Cerebellar cortex (tissue), 1 donor: ENCODE measurements around the gene UFD1.

Experiments
- DNase-seq: peaks from one replicate; pipeline ENCODE4 v3.0.0-alpha.2; 2015; ENCODE audit warnings: low spot score

UFD1 gene

DNA sequence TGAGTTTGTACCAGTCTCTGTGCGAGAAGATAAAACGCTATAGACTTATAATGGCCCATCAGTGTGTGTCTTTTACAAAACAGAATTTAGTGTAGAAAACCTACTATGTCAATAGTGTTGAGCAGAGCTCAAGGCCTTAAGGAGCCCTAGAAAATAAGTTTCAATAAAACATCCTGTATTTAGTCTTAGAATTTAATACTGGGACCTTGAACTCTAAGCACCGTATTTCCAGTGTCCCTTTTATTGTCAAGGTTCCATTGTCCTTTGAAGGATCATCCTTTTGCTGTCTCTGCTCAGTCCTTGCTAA lies 17.3 kb upstream of the UFD1 start:
- DNase-seq: no peak

DNA sequence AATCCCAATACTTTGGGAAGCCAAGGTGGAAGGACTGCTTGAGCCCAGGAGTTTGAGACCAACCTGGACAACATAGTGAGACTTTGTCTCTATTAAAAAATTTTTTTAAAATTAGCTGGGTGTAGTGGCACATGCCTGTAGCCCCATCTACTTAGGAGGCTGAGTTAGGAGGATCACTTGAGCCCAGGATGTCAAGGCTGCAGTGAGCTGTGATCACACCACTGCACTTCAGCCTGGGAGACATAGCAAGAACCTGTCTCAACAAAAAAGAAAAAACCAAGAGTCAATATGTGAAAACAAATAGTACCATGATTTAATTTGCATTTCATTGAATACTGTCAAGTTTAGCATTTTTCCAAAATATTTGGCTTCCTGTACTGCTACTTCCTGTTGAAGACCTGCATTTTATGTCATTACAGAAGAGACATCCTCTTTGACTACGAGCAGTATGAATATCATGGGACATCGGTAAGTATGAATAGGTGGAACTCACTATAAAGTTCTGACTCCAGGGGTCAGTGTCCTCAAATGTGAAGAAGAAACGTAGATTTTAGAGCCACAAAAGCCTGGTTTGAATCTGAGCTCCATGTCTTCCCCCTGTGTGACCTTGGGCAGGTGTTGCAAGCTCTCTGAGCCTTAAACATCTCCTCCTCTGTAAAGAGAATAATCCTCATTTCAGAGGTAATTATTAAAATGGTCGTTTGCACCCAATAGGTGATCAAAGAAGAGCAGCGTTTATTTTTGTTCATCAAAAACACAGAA lies 16.8 kb upstream of the UFD1 start:
- peak; percentile 16 for DNase-seq

GRCh38 chr22:19494676-19495173 lies 15.7 kb upstream of the UFD1 start:
- no peak for DNase-seq

GRCh38 chr22:19494001-19494560 lies 15.1 kb upstream of the UFD1 start:
- DNase-seq: no peak

DNA sequence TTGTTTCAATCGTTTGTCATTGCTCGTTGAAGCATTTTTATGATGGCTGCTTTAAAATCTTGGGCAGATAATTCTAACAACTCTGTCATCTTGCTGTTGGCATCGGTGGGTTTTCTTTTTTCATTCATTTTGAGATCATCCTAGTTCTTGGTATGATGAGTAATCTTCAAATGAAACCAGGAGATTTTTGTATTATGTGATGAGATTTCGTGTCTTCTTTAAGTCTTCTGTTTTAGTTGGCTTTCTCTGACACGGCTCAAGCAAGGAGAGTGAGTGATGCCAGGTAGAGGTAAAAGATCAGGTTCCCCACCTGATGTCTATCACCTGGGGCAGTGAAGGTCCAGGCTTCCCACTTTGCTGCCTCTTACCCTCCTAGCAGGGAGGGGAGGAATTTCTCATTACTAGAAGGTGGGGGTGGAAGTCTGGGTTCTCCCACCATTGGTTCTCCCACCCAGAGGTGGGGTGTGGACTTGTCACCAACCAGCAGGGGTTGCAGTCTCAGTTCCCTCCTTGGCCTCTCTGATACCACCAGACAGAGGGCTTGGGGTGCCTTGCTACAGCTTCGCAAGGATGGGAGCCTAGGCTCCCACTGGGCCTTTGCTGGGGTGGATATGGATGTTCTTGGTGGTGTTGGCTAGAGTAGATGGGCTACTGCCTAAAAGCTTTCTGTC lies 13.6 kb upstream of the UFD1 start:
- DNase-seq: no peak

DNA sequence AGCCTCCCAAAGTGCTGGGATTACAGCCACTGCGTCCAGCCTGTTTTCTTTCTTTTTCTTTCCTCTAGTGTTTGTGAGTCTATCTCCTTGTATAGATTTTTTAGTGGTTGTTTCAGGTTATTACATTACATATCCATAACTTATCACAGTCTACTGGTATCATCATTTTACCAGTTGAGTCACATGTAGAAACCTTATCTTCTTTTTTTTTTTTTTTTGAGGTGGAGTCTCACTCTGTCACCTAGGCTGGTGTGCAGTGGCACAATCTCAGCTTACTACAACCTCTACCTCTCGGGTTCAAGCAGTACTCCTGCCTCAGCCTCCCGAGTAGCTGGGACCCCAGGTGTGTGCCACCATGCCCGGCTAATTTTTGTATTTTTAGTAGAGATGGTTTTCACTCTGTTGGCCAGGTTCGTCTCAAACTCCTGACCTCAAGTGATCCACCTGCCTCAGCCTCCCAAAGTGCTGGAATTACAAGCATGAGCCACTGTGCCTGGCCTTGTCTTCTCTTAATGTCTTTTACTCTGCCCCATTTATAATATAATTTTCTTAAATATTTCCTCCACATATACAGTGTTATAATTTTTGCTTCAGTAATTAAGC lies 11.7 kb upstream of the UFD1 start:
- no peak for DNase-seq

DNA sequence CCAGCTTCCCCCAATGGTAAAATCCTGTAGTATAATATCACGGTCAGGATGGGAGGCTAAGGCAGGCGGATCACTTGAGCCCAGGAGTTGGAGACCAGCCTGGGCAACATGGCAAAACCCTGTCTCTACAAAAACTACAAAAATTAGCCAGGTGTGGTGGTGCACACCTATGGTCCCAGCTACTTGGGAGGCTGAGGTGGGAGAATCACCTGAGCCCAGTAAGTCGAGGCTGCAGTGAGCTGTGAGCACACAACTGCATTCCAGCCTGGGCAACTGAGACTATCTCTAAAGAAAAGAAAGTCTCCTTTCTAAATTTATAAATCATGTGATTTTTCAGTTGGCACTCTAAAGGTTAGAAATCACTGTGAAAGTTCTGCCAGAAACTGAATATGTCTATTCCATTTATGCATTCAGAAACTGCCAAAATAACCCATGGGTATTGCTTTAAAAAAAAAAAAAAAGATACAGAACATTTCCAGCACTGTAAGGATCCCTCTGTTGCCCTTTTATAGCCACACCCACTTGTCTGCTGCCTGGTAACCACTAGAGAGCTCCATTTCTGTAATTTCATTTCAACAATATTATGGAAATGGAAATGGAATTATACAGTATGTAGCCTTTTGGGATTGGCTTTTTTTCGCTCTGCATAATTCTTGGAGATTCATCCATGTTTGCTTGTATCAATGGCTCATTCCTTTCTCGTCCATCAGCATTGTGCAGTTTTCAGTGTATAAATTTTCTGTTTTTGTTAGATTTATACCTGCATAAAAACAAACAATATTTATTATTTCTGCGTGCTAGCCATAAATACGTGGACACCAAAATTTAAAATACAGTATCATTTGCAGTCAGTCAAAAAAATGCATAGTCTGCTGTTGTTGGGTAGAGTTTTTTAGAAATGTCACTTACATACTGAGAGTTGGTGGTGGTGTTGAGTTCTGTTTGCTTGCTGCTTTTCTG lies 10.2 kb upstream of the UFD1 start:
- peak; percentile 22 for DNase-seq

GRCh38 chr22:19488285-19488684 lies 9.3 kb upstream of the UFD1 start:
- DNase-seq: no peak

GRCh38 chr22:19483481-19484244 lies 4.7 kb upstream of the UFD1 start:
- no peak for DNase-seq

- no peak for DNase-seq
Observed at GRCh38 chr22:19482297-19482696, 3.3 kb upstream of the UFD1 start.

DNA sequence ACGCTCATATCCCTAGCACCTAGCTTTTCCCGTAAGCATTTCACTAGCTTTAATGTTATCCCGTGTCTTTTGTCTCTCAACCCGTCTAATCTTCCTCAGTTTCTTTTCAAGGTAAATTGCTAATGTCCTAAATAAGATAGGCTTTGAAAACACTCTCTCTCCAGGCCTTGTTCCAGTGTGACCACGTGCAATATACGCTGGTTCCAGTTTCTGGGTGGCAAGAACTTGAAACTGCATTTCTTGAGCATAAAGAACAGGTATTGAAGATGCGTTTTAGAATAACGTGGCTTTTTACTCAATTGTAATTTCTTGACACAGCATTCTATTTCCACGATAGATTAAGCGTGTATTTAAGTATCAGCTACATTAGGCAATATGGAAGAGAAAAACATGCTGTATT lies 1.8 kb upstream of the UFD1 start:
- no peak for DNase-seq

DNA sequence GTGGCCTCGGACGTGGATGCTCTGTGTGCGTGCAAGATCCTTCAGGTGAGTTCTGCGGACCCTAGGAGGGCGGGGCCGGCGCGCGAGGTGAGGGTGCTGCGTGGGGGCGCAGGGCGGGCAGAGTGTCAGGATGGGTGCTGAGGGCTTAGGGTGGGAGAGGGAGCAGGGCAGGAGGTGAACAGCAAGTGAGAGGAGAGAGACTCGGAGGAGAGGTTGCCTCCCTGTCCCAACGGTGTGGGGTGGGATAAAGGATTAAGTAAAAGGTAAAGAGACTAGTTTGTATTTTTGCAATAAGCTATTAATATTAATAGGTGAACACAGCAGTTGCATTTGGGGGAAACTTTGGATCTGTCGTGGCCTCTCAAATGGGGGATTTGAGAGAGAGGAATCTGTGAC lies 1.2 kb upstream of the UFD1 start:
- no peak for DNase-seq

DNA sequence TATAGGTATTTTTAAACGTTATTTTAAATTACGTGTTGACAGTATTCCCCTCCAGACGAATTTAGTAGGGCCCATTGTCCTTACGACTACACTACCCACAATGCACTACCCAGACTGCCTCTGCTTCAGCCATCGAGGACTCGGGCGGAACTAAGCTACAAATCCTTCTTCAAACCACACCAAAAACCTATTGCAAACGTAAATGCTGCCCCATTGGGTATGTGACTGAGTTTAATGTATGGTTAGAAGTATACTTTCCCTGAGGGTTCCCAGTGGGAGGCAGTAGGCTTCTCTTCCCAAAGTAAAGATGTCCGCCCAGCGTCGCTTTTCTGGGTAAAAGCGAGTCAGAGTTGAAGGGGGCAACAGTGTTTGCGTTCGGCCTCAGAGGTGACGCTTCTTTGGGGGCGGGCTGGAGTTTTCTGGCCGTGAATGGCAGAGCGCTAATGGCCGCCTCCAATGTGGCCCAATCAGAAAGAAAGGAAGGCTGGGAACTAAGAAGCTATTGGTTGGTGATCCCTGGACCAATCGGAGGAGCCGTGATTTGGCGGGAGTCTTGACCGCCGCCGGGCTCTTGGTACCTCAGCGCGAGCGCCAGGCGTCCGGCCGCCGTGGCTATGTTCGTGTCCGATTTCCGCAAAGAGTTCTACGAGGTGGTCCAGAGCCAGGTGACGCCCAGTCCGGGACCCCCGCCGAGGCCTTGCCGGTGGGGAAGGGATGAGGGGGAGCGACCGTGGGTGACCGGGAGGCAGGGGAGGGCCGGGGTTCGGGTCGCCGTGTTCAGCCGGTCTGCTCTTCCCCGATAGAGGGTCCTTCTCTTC lies 571 bp upstream of the UFD1 start, which contains the start of gene CDC45:
CDC45 (plus strand) TSS at position 566 of the 818 bp plus-strand sequence; CDS start at position 615, 49 bp downstream.
- peak; percentile 99 for DNase-seq

DNA sequence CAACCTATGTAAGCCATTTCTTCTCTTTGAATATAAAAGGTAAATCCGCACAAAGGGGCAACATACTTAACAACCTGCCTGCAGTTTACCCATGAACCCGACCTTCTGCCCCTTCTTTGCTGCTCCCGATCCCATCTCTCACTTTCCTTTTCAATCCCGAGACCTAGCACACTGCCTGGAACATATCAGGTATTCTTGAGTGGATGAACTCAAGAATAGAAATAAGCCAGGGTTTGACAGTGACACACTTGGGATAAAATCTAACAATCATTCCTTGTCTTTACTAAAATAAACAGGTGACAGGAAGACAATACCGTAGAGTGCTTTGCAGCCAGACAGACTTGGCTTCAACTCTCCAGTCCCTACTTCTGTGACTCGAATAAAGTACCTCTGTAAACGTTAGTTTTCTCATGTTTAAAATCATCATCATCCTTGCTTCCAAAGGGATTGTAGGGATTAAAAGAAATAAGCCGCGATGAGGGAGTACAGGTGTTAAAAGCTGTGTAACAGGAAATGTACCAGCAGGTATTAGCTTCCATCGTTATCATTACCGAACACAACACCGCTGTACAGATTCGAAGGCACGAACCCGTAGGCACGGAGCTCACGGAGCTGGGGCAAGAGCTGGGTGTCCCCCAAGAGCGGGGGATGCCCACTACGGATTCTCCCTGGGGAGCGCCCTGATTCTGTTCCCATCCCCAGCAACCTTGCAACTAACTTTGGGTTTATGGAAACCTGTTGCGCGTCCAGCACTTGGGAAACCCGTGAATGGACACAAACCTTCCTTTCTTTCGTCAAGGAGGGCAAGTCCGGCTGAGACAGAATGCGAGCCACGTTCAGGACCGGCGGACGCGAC lies 720 bp downstream of the UFD1 start:
- DNase-seq: no peak

- no peak for DNase-seq
Observed at GRCh38 chr22:19477321-19478044, 1.5 kb downstream of the UFD1 start.

GRCh38 chr22:19476023-19476422 lies 3.0 kb downstream of the UFD1 start:
- no peak for DNase-seq

DNA sequence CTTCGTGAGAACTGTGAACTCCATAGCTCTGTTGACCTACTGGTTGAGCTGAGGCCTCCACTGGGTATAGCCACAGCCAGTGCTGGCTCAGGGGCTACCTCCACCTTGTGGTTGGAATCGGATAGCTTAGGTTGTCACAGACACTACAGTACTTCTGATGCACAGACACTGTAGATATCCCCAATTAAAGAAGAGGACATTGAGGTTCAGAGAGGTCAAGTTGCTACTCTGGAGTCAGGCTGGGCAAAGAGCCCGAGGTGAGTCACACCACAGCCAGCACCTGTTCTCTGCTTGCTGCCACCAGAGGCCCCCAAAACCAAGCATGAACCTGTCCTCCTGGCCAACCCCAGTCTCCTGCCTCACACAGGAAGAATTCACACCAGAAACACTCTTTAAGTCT lies 5.4 kb downstream of the UFD1 start:
- no peak for DNase-seq

GRCh38 chr22:19472233-19472632 lies 6.8 kb downstream of the UFD1 start:
- DNase-seq: no peak
